GM19463 (cell line): ENCODE measurements around the gene EEF1G.
"Not testable (repeated sequence)": the region's sequence is repeated elsewhere in the genome, so short reads cannot be mapped to it uniquely, and the experiment has no call there.

ENCODE experiments used
- ATAC-seq: cut with Tn5 transposase; IDR thresholded peaks from one replicate; pipeline ENCODE4 v1.9.1; 2021; ENCODE audit warnings: mild to moderate bottlenecking, moderate library complexity; ENCODE audit not compliant: unreplicated experiment

EEF1G gene

GRCh38 chr11:62556108-62556874 is 17.4 kb downstream of the EEF1G start:
- ATAC-seq = peak; percentile 34

- ATAC-seq = peak; percentile 40
Measured at GRCh38 chr11:62555464-62556107, 18.1 kb downstream of the EEF1G start.

- ATAC-seq = no peak
Measured at GRCh38 chr11:62554387-62555167, 19.1 kb downstream of the EEF1G start.

GRCh38 chr11:62553839-62554361 is 19.8 kb downstream of the EEF1G start:
- no peak for ATAC-seq

- ATAC-seq = no peak
Measured at GRCh38 chr11:62553080-62553838, 20.4 kb downstream of the EEF1G start.

- no peak for ATAC-seq
Measured at GRCh38 chr11:62552485-62553079, 21.1 kb downstream of the EEF1G start.

- not testable (repeated sequence) for ATAC-seq
Measured at GRCh38 chr11:62550478-62550877, 23.2 kb downstream of the EEF1G start.

GRCh38 chr11:62548545-62549335 is 25.0 kb downstream of the EEF1G start:
- no peak for ATAC-seq

- ATAC-seq = no peak
Measured at GRCh38 chr11:62547691-62548281, 25.9 kb downstream of the EEF1G start.

- ATAC-seq = no peak
Measured at GRCh38 chr11:62546929-62547625, 26.6 kb downstream of the EEF1G start.

GRCh38 chr11:62546244-62546928 is 27.3 kb downstream of the EEF1G start, which contains the start of gene AHNAK:
Gene AHNAK, minus strand, starts transcription at chr11:62546806. Its CDS starts 10,708 bp downstream, at chr11:62536098.
- ATAC-seq = no peak

GRCh38 chr11:62545437-62546243 is 28.1 kb downstream of the EEF1G start:
- ATAC-seq = no peak

GRCh38 chr11:62544581-62545436 is 28.9 kb downstream of the EEF1G start:
- ATAC-seq = no peak

- no peak for ATAC-seq
Measured at GRCh38 chr11:62543680-62544444, 29.8 kb downstream of the EEF1G start.
